HEK293 (cell line): Measurements from ENCODE around the gene NHLRC2.

Source experiments
- CTCF ChIA-PET: fragments of 350-600 bp; formaldehyde crosslinking; extraction: SDS; loops from one replicate; lab custom pipeline; 2021; ENCODE audit warnings: antibody characterized with exemption; lab: Yijun Ruan, JAX
- POLR2A ChIA-PET: fragments of 300-600 bp; formaldehyde crosslinking; extraction: SDS; loops from one replicate; lab custom pipeline; 2020; ENCODE audit warnings: antibody characterized with exemption, inconsistent platforms; lab: Yijun Ruan, JAX
- H3K27ac ChIP-seq: fragments of 200-500 bp; sonication (Bioruptor generic); 2 replicates; pipeline ENCODE4 v1.5.1; 2014; ENCODE audit warnings: low read depth, low read length, control low read depth, inconsistent platforms; ENCODE audit errors: extremely low read depth
- H3K36me3 ChIP-seq, 2 experiments: fragments of 200-500 bp in 1 of 2; sonication (Bioruptor generic) in 1 of 2; 1 replicate in 1 of 2; 2 replicates in 1 of 2; pipeline ENCODE4 v1.5.1; 2014 to 2017; ENCODE audit warnings: inconsistent platforms in 2 of 2, low read length in 2 of 2; ENCODE audit not compliant: control insufficient read depth in 2 of 2, insufficient read depth in 1 of 2
- H3K4me1 ChIP-seq: fragments of 200-500 bp; sonication (Bioruptor generic); 2 replicates; pipeline ENCODE4 v1.5.1; 2014; ENCODE audit warnings: mild to moderate bottlenecking, low read length, inconsistent platforms; ENCODE audit not compliant: control insufficient read depth, insufficient read depth
- H3K4me3 ChIP-seq: 2 replicates; pipeline ENCODE4 v1.5.1; 2011; ENCODE audit warnings: low read depth, mild to moderate bottlenecking, control low read depth, low read length, moderate library complexity
- H3K9me3 ChIP-seq: fragments of 200-500 bp; sonication (Bioruptor generic); 2 replicates; pipeline ENCODE4 v1.5.1; 2014; ENCODE audit warnings: low read depth, low read length, inconsistent platforms; ENCODE audit not compliant: control insufficient read depth, insufficient read depth
- ATF2 ChIP-seq: fragments of 450-650 bp; formaldehyde crosslinking; IDR thresholded peaks from 2 replicates; pipeline ENCODE4 v1.5.1; 2016; ENCODE audit warnings: missing biosample characterization, missing genetic modification characterization, low read depth
- PATZ1 ChIP-seq: fragments of 450-650 bp; formaldehyde crosslinking; IDR thresholded peaks from 2 replicates; pipeline ENCODE4 v1.5.1; 2016; ENCODE audit warnings: missing biosample characterization, missing genetic modification characterization
- SETDB1 ChIP-seq: IDR thresholded peaks from one replicate; pipeline ENCODE4 v1.6.1; 2017; ENCODE audit warnings: mild to moderate bottlenecking, low read length, moderate library complexity, mixed read lengths; ENCODE audit not compliant: insufficient read length
- ZNF133 ChIP-seq: fragments of 450-650 bp; formaldehyde crosslinking; IDR thresholded peaks from 2 replicates; pipeline ENCODE4 v1.5.1; 2016; ENCODE audit warnings: missing biosample characterization, missing genetic modification characterization
- ZNF280C ChIP-seq: fragments of 450-650 bp; formaldehyde crosslinking; IDR thresholded peaks from 2 replicates; pipeline ENCODE4 v1.5.1; 2016; ENCODE audit warnings: missing biosample characterization, missing genetic modification characterization
- ZNF362 ChIP-seq: fragments of 450-650 bp; formaldehyde crosslinking; IDR thresholded peaks from 2 replicates; pipeline ENCODE4 v1.5.1; 2016; ENCODE audit warnings: missing biosample characterization, missing genetic modification characterization
- ZNF596 ChIP-seq: fragments of 450-650 bp; IDR thresholded peaks from 2 replicates; pipeline ENCODE4 v1.5.0; 2018; ENCODE audit warnings: missing biosample characterization, mild to moderate bottlenecking, missing genetic modification characterization, moderate library complexity
- ZSCAN23 ChIP-seq: fragments of 450-650 bp; formaldehyde crosslinking; IDR thresholded peaks from 2 replicates; pipeline ENCODE4 v1.5.1; 2016; ENCODE audit warnings: missing biosample characterization, missing genetic modification characterization

Gene NHLRC2

GRCh38 chr10:113872139-113873030 lies 17.9 kb downstream of the NHLRC2 start:
- no peak overlapping the region for H3K4me3 ChIP-seq
- peaks cover 19% of the 10 kb centered on the region for H3K4me1 ChIP-seq
- ChIA-PET CTCF (interaction anchor here (0.7 to 0.9 kb wide), 2 partner anchors 14 to 77 kb away, joined by 3 to 4 read pairs; no protein-coding TSS in a partner anchor), POLR2A (no interaction called here)
- no peak overlapping the region for H3K27ac ChIP-seq
- TF ChIP-seq ATF2 (tag by site-specific recombination) (no peak), ZNF133 (peak; percentile 97), ZSCAN23 (no peak), SETDB1 (peak; percentile 76), ZNF596 (tag by site-specific recombination) (no peak), ZNF280C (tag by site-specific recombination) (no peak), PATZ1 (no peak), ZNF362 (tag by site-specific recombination) (peak; percentile 24; the same call in 1 of the 2 replicates)
- H3K36me3 ChIP-seq: peaks cover 4 to 18% of the 10 kb centered on the region in 2 experiments
- no peaks in the 10 kb centered on the region for H3K9me3 ChIP-seq

GRCh38 chr10:113875212-113875611 lies 20.8 kb downstream of the NHLRC2 start:
- CTCF ChIA-PET: no interaction called here
- TF ChIP-seq ZNF280C (tag by site-specific recombination) (no peak), ZNF362 (tag by site-specific recombination) (no peak)
- Histone ChIP-seq H3K4me3 (no peak overlapping the region), H3K36me3 (peaks cover 0 to 21% of the 10 kb centered on the region in 2 experiments; a peak in 2 of 3 replicates), H3K9me3 (no peaks in the 10 kb centered on the region), H3K4me1 (peaks cover 23% of the 10 kb centered on the region), H3K27ac (no peak overlapping the region)
- POLR2A ChIA-PET: no interaction called here
